CD14-positive monocyte (primary cell): ENCODE data around the gene TMEM117. TPM values are rescaled to one million over a fixed set of nuclear protein-coding genes. Genes with fewer than 3 reads are reported as not detected.

Source experiments
- DNase-seq, 3 donors: peaks; one replicate each; pipeline ENCODE4 v3.0.0-alpha.2; 2011 to 2022
- H2AFZ ChIP-seq: 2 replicates; pipeline ENCODE4 v1.6.0; 2012; ENCODE audit warnings: mild to moderate bottlenecking, low read depth, low read length, inconsistent platforms; ENCODE audit not compliant: insufficient read depth, poor library complexity, severe bottlenecking
- H3K27ac ChIP-seq, 2 donors: 1 replicate in 1 of 2; 2 replicates in 1 of 2; pipeline ENCODE4 v1.5.1; 2012 to 2013; ENCODE audit warnings: low read length in 2 of 2, control low read depth in 1 of 2, inconsistent platforms in 1 of 2, low read depth in 1 of 2, mild to moderate bottlenecking in 1 of 2
- H3K27me3 ChIP-seq, 2 donors: one replicate each; pipeline versions ENCODE4 v1.6.0 to v1.6.1; 2011 to 2013; ENCODE audit warnings: low read length in 2 of 2; ENCODE audit not compliant: control insufficient read depth in 2 of 2, insufficient read depth in 2 of 2
- H3K36me3 ChIP-seq, 2 donors: replicated peaks in 1 of 2; 1 replicate in 1 of 2; 2 replicates in 1 of 2; pipeline versions ENCODE4 v1.5.1 to v1.6.1; 2012 to 2013; ENCODE audit warnings: low read length in 2 of 2, control low read depth in 1 of 2, inconsistent platforms in 1 of 2, mild to moderate bottlenecking in 1 of 2; ENCODE audit not compliant: insufficient read depth in 2 of 2, control insufficient read depth in 1 of 2
- H3K4me1 ChIP-seq, 2 donors: 1 replicate in 1 of 2; 2 replicates in 1 of 2; pipeline versions ENCODE4 v1.5.1 to v1.6.1; 2012 to 2013; ENCODE audit warnings: low read length in 2 of 2, control low read depth in 1 of 2, inconsistent platforms in 1 of 2, mild to moderate bottlenecking in 1 of 2, moderate library complexity in 1 of 2; ENCODE audit not compliant: insufficient read depth in 2 of 2, control insufficient read depth in 1 of 2
- H3K4me2 ChIP-seq: replicated peaks from 2 replicates; pipeline ENCODE3; 2012; ENCODE audit warnings: low read length, moderate library complexity, mild to moderate bottlenecking; ENCODE audit not compliant: poor library complexity, severe bottlenecking; ENCODE audit errors: extremely low read depth
- H3K4me3 ChIP-seq, 3 experiments: fragments of 200-600 bp in 1 of 3; sonication (generic) in 1 of 3; replicated peaks in 1 of 3; 1 replicate in 2 of 3; 2 replicates in 1 of 3; pipeline ENCODE4 v1.5.1; 2011 to 2013; ENCODE audit warnings: low read length in 3 of 3, mild to moderate bottlenecking in 3 of 3, control low read depth in 2 of 3, low read depth in 2 of 3, inconsistent platforms in 1 of 3, moderate library complexity in 1 of 3
- H3K79me2 ChIP-seq: 2 replicates; pipeline ENCODE4 v1.6.0; 2012; ENCODE audit warnings: mild to moderate bottlenecking, control low read depth, inconsistent platforms, low read length, moderate library complexity; ENCODE audit not compliant: insufficient read depth
- H3K9ac ChIP-seq: 2 replicates; pipeline ENCODE4 v1.6.0; 2017; ENCODE audit warnings: low read length, mild to moderate bottlenecking; ENCODE audit not compliant: insufficient read depth, poor library complexity, severe bottlenecking
- H3K9me3 ChIP-seq, 2 donors: replicated peaks in 1 of 2; 1 replicate in 1 of 2; 2 replicates in 1 of 2; pipeline versions ENCODE4 v1.5.1 to v1.6.1; 2012 to 2013; ENCODE audit warnings: low read length in 2 of 2, control low read depth in 1 of 2; ENCODE audit not compliant: control insufficient read depth in 1 of 2, insufficient read depth in 1 of 2
- H4K20me1 ChIP-seq: 2 replicates; pipeline ENCODE4 v1.6.0; 2012; ENCODE audit warnings: mild to moderate bottlenecking, low read length, control low read depth, moderate library complexity; ENCODE audit not compliant: insufficient read depth
- H3K27ac Mint-ChIP-seq, 7 donors: one replicate each; pipeline ENCODE4 v1.8.0; 2020; ENCODE audit warnings: mild to moderate bottlenecking in 7 of 7, mixed read lengths in 7 of 7, moderate library complexity in 6 of 7, inconsistent platforms in 2 of 7
- H3K27me3 Mint-ChIP-seq, 3 donors: one replicate each; pipeline ENCODE4 v1.8.0; 2021 to 2022; ENCODE audit warnings: low read depth in 3 of 3, mild to moderate bottlenecking in 3 of 3, mixed read lengths in 3 of 3, moderate library complexity in 3 of 3, inconsistent platforms in 1 of 3
- H3K36me3 Mint-ChIP-seq, 2 donors: one replicate each; pipeline ENCODE4 v1.8.0; 2020; ENCODE audit warnings: mixed read lengths in 2 of 2, inconsistent platforms in 1 of 2, mild to moderate bottlenecking in 1 of 2
- H3K4me1 Mint-ChIP-seq: one replicate; pipeline ENCODE4 v1.8.0; 2020; ENCODE audit warnings: mild to moderate bottlenecking, mixed read lengths
- H3K4me3 Mint-ChIP-seq, 2 donors: one replicate each; pipeline ENCODE4 v1.8.0; 2020; ENCODE audit warnings: mild to moderate bottlenecking in 2 of 2, mixed read lengths in 2 of 2, moderate library complexity in 1 of 2
- H3K9me3 Mint-ChIP-seq, 7 donors: one replicate each; pipeline ENCODE4 v1.8.0; 2020 to 2022; ENCODE audit warnings: mixed read lengths in 7 of 7, mild to moderate bottlenecking in 6 of 7, moderate library complexity in 6 of 7, inconsistent platforms in 2 of 7
- CTCF ChIP-seq: fragments of 200-600 bp; IDR thresholded peaks from one replicate; pipeline ENCODE4 v1.8.0; 2022; ENCODE audit warnings: antibody characterized with exemption, mild to moderate bottlenecking
- WGBS: methylation state at CpG from one replicate; pipeline ENCODE4 v1.1.5; 2013; ENCODE audit warnings: missing lambda C conversion rate; ENCODE audit not compliant: insufficient coverage; 5-methylcytosine and 5-hydroxymethylcytosine counted together
- intact Hi-C, 2 donors: fragments of 100-400 bp; cut with micrococcal nuclease; formaldehyde crosslinking; loops; one replicate each; pipeline versions ENCODE4 v1.15.0 to v1.15.1; 2023
- polyA plus RNA-seq, 3 donors: library from polyadenylated mRNA; depleted of rRNA in 1 of 3; unstranded in 2 of 3; stranded (reverse) in 1 of 3; fragments of 300-500 nt in 2 of 3; fragments of >200 nt in 1 of 3; fragmentation: Illumina TruSeq in 2 of 3; gene quantifications; 1 replicate in 2 of 3; 2 replicates in 1 of 3; pipeline ENCODE4 v1.2.3, GENCODE V29; 2012 to 2021

TMEM117 gene
- polyA plus RNA-seq, 3 donors: 0.11 to 0.42 TPM; not detected in 1

GRCh38 chr12:44077294-44077693 is 241.4 kb downstream of the TMEM117 start:
- TF ChIP-seq CTCF: no peak
- Histone ChIP-seq H4K20me1 (no peaks in the 10 kb centered on the region), H3K36me3 (no peaks in the 10 kb centered on the region), H3K27me3 (no peaks in the 10 kb centered on the region), H3K4me2 (no peak overlapping the region), H3K9me3 (peaks cover 0 to 4% of the 10 kb centered on the region in 2 donors), H3K4me3 (no peak overlapping the region), H3K79me2 (no peaks in the 10 kb centered on the region), H2AFZ (no peak overlapping the region), H3K4me1 (no peaks in the 10 kb centered on the region), H3K9ac (no peak overlapping the region), H3K27ac (no peak overlapping the region)
- WGBS: no CpG with 5 or more reads among the region's 2 CpGs
- DNase-seq: no peak
- H3K36me3 Mint-ChIP-seq: no peaks in the 10 kb centered on the region
- no peaks in the 10 kb centered on the region for H3K27me3 Mint-ChIP-seq
- no peak overlapping the region for H3K27ac Mint-ChIP-seq
- intact Hi-C loops: no loop called here
- no peaks in the 10 kb centered on the region for H3K4me1 Mint-ChIP-seq
- no peak overlapping the region for H3K4me3 Mint-ChIP-seq
- H3K9me3 Mint-ChIP-seq: peaks cover 0 to 9% (median 2%) of the 10 kb centered on the region in 7 donors

- no peaks in the 10 kb centered on the region for H4K20me1 ChIP-seq
- WGBS: 75% methylated on average over 3 of the region's 4 CpGs
- H2AFZ ChIP-seq: no peak overlapping the region
- H3K79me2 ChIP-seq: no peaks in the 10 kb centered on the region
- no peaks in the 10 kb centered on the region for H3K27me3 ChIP-seq
- no peaks in the 10 kb centered on the region for H3K36me3 ChIP-seq
- H3K9ac ChIP-seq: no peak overlapping the region
- H3K27ac ChIP-seq: no peak overlapping the region
- Mint-ChIP-seq H3K27ac (no peak overlapping the region), H3K9me3 (peaks cover 0 to 9% (median 0%) of the 10 kb centered on the region in 7 donors), H3K4me1 (no peaks in the 10 kb centered on the region), H3K4me3 (no peak overlapping the region), H3K27me3 (no peaks in the 10 kb centered on the region), H3K36me3 (no peaks in the 10 kb centered on the region)
- intact Hi-C loops: no loop called here
- H3K4me3 ChIP-seq: no peak overlapping the region
- H3K9me3 ChIP-seq: peaks cover 0 to 4% of the 10 kb centered on the region in 2 donors
- no peak overlapping the region for H3K4me2 ChIP-seq
- no peak for TF ChIP-seq CTCF
- no peak for DNase-seq
- no peaks in the 10 kb centered on the region for H3K4me1 ChIP-seq
Measured at GRCh38 chr12:44078273-44078672, 242.4 kb downstream of the TMEM117 start.
